CD4-positive, alpha-beta T cell (primary cell): ENCODE data around the gene PRICKLE1. TPM values are rescaled to one million over a fixed set of nuclear protein-coding genes. Genes with fewer than 3 reads are reported as not detected.

ENCODE experiments used
- ATAC-seq: fragments of 200-7000 bp; cut with Tn5 transposase; one replicate; pipeline ENCODE4 v1.10.0; 2022; ENCODE audit warnings: mild to moderate bottlenecking; ENCODE audit not compliant: poor library complexity
- CTCF ChIA-PET: fragments of 350-600 bp; sonication (Branson Sonifier 250); formaldehyde crosslinking; loops from one replicate; lab custom pipeline; 2021; ENCODE audit warnings: antibody characterized with exemption, inconsistent platforms; lab: Charles Lee
- POLR2A ChIA-PET: fragments of 350-600 bp; sonication (Branson Sonifier 250); formaldehyde crosslinking; loops from one replicate; lab custom pipeline; 2021; ENCODE audit warnings: antibody characterized with exemption, inconsistent platforms; lab: Charles Lee
- DNase-seq, 14 experiments: peaks; one replicate each; pipeline ENCODE4 v3.0.0-alpha.2; 2013 to 2020; ENCODE audit warnings: mixed read lengths in 2 of 14
- H3K27ac ChIP-seq, 2 donors: one replicate each; pipeline versions ENCODE4 v1.5.1 to v1.7.0; 2013; ENCODE audit warnings: low read length in 2 of 2, low read depth in 1 of 2, mild to moderate bottlenecking in 1 of 2
- H3K27me3 ChIP-seq, 2 experiments: 1 replicate in 1 of 2; 2 replicates in 1 of 2; pipeline versions ENCODE4 v1.6.1 to v1.7.0; 2013; ENCODE audit warnings: low read length in 2 of 2, control low read depth in 1 of 2, mild to moderate bottlenecking in 1 of 2, moderate library complexity in 1 of 2; ENCODE audit not compliant: insufficient read depth in 2 of 2, control insufficient read depth in 1 of 2
- H3K36me3 ChIP-seq: one replicate; pipeline ENCODE4 v1.6.1; 2013; ENCODE audit warnings: low read length, control low read depth; ENCODE audit not compliant: insufficient read depth
- H3K4me1 ChIP-seq: one replicate; pipeline ENCODE4 v1.6.1; 2013; ENCODE audit warnings: low read length, control low read depth; ENCODE audit not compliant: insufficient read depth
- H3K4me3 ChIP-seq: one replicate; pipeline ENCODE4 v1.5.1; 2013; ENCODE audit warnings: mild to moderate bottlenecking, low read length, moderate library complexity
- H3K9me3 ChIP-seq, 2 experiments: 1 replicate in 1 of 2; 2 replicates in 1 of 2; pipeline versions ENCODE4 v1.6.1 to v1.7.0; 2013; ENCODE audit warnings: low read length in 2 of 2, mild to moderate bottlenecking in 2 of 2, control low read depth in 1 of 2, moderate library complexity in 1 of 2; ENCODE audit not compliant: control insufficient read depth in 1 of 2, insufficient read depth in 1 of 2
- H3K27ac Mint-ChIP-seq: one replicate; pipeline ENCODE4 v1.8.0; 2020; ENCODE audit warnings: mixed read lengths
- H3K27me3 Mint-ChIP-seq: one replicate; pipeline ENCODE4 v1.8.0; 2021; ENCODE audit warnings: mixed read lengths
- H3K36me3 Mint-ChIP-seq: one replicate; pipeline ENCODE4 v1.8.0; 2021; ENCODE audit warnings: low read depth, mixed read lengths
- H3K4me1 Mint-ChIP-seq: one replicate; pipeline ENCODE4 v1.8.0; 2021; ENCODE audit warnings: low read depth, mixed read lengths
- H3K4me3 Mint-ChIP-seq: one replicate; pipeline ENCODE4 v1.8.0; 2020; ENCODE audit warnings: mild to moderate bottlenecking, mixed read lengths
- H3K9me3 Mint-ChIP-seq: one replicate; pipeline ENCODE4 v1.8.0; 2020; ENCODE audit warnings: mixed read lengths
- CTCF ChIP-seq: fragments of 200-600 bp; IDR thresholded peaks from one replicate; pipeline ENCODE4 v1.8.0; 2022; ENCODE audit warnings: antibody characterized with exemption, mild to moderate bottlenecking
- intact Hi-C, 2 experiments: fragments of 100-400 bp; cut with DNase I in 1 of 2; cut with micrococcal nuclease in 1 of 2; formaldehyde crosslinking; loops; one replicate each; pipeline versions ENCODE4 v1.15.1 to v1.9.0; 2023 to 2025; cut with DNase I, micrococcal nuclease
- total RNA-seq, 174 experiments: library from RNA in 2 of 174; stranded (reverse) in 2 of 174; gene quantifications; one replicate each; pipeline ENCODE4 v1.2.3 and lab custom pipeline; 2021 to 2026

The PRICKLE1 gene
- total RNA-seq, 2 experiments from 2014 or later, result not detected

GRCh38 chr12:42498549-42499247, 90.8 kb downstream of the PRICKLE1 start:
- Mint-ChIP-seq H3K27me3 (peaks cover 16% of the 10 kb centered on the region), H3K9me3 (no peaks in the 10 kb centered on the region), H3K27ac (no peak overlapping the region), H3K36me3 (no peaks in the 10 kb centered on the region), H3K4me1 (no peaks in the 10 kb centered on the region), H3K4me3 (no peak overlapping the region)
- peaks cover 0 to 2% of the 10 kb centered on the region in 2 experiments for H3K27me3 ChIP-seq
- CTCF ChIA-PET, result no interaction called here
- POLR2A ChIA-PET, result no interaction called here
- TF ChIP-seq CTCF, result no peak
- H3K27ac ChIP-seq, result no peak overlapping the region
- H3K4me1 ChIP-seq, result no peaks in the 10 kb centered on the region
- no peaks in the 10 kb centered on the region for H3K9me3 ChIP-seq
- ATAC-seq, result no peak
- no peak for DNase-seq
- H3K4me3 ChIP-seq, result no peak overlapping the region
- intact Hi-C loops, result no loop called here
- no peaks in the 10 kb centered on the region for H3K36me3 ChIP-seq

DNA sequence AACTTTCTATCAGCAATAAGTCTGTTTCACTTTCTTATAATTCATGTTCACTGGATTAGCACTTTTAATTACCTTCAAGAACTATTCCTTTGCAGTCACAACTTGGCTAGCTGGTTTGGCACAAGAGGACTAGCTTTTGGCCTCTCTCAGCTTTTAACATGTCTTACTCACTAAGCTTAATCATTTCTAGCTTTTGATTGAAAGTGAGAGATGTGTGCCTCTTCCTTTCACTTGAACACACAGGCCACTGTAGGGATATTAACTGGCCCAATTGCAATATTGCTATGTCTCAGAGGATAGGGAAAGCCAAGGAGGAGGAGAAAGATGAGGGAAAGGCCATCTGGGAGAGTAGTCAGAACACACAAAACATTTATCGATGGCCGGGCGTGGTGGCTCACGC, 92.7 kb downstream of the PRICKLE1 start:
- H3K27me3 Mint-ChIP-seq, result peaks cover 21% of the 10 kb centered on the region
- TF ChIP-seq CTCF, result no peak
- H3K4me1 Mint-ChIP-seq, result no peaks in the 10 kb centered on the region
- H3K36me3 ChIP-seq, result no peaks in the 10 kb centered on the region
- H3K27ac ChIP-seq, result no peak overlapping the region
- H3K4me1 ChIP-seq, result no peaks in the 10 kb centered on the region
- no peaks in the 10 kb centered on the region for H3K9me3 Mint-ChIP-seq
- ATAC-seq (no peak), DNase-seq (no peak)
- no peaks in the 10 kb centered on the region for H3K9me3 ChIP-seq
- no peaks in the 10 kb centered on the region for H3K36me3 Mint-ChIP-seq
- CTCF ChIA-PET, result no interaction called here
- H3K4me3 Mint-ChIP-seq, result no peak overlapping the region
- POLR2A ChIA-PET, result no interaction called here
- intact Hi-C loops, result no loop called here
- H3K27me3 ChIP-seq, result peaks cover 0 to 2% of the 10 kb centered on the region in 2 experiments
- H3K27ac Mint-ChIP-seq, result no peak overlapping the region
- H3K4me3 ChIP-seq, result no peak overlapping the region

DNA sequence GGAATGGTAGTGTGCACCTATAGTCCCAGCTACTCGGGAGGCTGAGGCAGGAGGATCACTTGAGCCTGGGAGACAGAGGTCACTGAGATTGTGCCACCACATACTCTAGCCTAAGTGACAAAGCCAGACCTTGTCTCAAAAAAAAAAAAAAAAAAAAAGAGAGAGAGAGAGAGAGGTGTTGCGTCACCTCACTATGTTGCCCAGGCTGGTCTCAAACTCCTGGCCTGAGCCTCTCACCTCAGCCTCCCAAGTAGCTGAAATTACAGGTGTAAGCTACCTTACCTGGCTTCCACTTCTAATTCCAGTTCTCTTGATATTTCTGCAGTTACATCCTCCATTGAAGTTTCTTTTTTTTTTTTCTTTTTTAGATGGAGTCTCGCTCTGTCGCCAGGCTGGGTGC, 94.3 kb downstream of the PRICKLE1 start:
- no peak for ATAC-seq
- Mint-ChIP-seq H3K27ac (no peak overlapping the region), H3K27me3 (peaks cover 21% of the 10 kb centered on the region), H3K9me3 (no peaks in the 10 kb centered on the region), H3K4me3 (no peak overlapping the region), H3K36me3 (no peaks in the 10 kb centered on the region), H3K4me1 (no peaks in the 10 kb centered on the region)
- H3K4me3 ChIP-seq, result no peak overlapping the region
- no peaks in the 10 kb centered on the region for H3K9me3 ChIP-seq
- H3K27ac ChIP-seq, result no peak overlapping the region
- TF ChIP-seq CTCF, result no peak
- ChIA-PET CTCF (interaction anchor here (0.7 kb wide), 1 partner anchor 122 kb away, joined by 3 read pairs; no protein-coding TSS in a partner anchor), POLR2A (no interaction called here)
- intact Hi-C loops, result no loop called here
- no peaks in the 10 kb centered on the region for H3K36me3 ChIP-seq
- peaks cover 0 to 2% of the 10 kb centered on the region in 2 experiments for H3K27me3 ChIP-seq
- H3K4me1 ChIP-seq, result no peaks in the 10 kb centered on the region
- DNase-seq, result no peak
